DOHH2 (cell line): ENCODE results near the gene SYT7.

ENCODE experiments used
- EZH2phosphoT487 ChIP-seq: fragments of 200-600 bp; sonication (generic); IDR thresholded peaks from 2 replicates; pipeline ENCODE4 v1.6.1; 2017; ENCODE audit warnings: borderline replicate concordance, mild to moderate bottlenecking, antibody characterized with exemption, low read length, moderate library complexity, mixed read lengths
- TF ChIP-seq, protein P1 (sequence below): fragments of 200-600 bp; sonication (generic); IDR thresholded peaks from one replicate; pipeline ENCODE4 v1.5.1; 2014; ENCODE audit warnings: antibody characterized with exemption, mild to moderate bottlenecking, low read depth, low read length; ENCODE audit not compliant: poor library complexity, severe bottlenecking

DNA sequence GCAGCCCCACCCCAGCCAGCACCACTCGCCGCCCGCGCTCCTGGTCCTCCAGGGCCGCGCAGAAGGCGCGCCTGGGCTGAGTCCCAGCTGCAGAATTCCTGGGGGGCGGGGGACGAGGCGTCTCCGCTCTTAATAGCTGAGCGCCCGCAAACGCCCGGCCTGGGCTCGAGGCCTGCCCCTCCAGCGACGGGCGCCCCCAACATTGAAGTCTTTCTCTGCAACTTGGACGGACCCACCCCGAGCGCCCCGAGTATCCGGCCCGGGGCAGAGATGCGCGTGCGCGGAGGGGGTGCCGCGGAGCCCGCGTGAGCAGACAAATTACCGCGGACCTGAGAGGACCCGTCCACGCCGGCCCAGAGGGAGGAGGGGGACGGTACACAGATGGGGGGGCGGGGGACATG is 6.7 kb upstream of the SYT7 start:
- TF ChIP-seq, protein P1, sequence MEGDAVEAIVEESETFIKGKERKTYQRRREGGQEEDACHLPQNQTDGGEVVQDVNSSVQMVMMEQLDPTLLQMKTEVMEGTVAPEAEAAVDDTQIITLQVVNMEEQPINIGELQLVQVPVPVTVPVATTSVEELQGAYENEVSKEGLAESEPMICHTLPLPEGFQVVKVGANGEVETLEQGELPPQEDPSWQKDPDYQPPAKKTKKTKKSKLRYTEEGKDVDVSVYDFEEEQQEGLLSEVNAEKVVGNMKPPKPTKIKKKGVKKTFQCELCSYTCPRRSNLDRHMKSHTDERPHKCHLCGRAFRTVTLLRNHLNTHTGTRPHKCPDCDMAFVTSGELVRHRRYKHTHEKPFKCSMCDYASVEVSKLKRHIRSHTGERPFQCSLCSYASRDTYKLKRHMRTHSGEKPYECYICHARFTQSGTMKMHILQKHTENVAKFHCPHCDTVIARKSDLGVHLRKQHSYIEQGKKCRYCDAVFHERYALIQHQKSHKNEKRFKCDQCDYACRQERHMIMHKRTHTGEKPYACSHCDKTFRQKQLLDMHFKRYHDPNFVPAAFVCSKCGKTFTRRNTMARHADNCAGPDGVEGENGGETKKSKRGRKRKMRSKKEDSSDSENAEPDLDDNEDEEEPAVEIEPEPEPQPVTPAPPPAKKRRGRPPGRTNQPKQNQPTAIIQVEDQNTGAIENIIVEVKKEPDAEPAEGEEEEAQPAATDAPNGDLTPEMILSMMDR = no peak
- TF ChIP-seq EZH2phosphoT487 = no peak
